Endothelial cell of umbilical vein (primary cell): Measurements from ENCODE around the gene SOX18. TPM values are rescaled to one million over a fixed set of nuclear protein-coding genes. Genes with fewer than 3 reads are reported as not detected.

Experiments used
- BruUV-seq: library from RNA; stranded (reverse); fragments of 400-500 nt; replicated peaks from 2 replicates; lab custom pipeline; 2021; lab: Mats Ljungman, UMichigan
- CTCF ChIA-PET: fragments of 300-600, 350-600 bp; sonication (Branson Sonifier 250); formaldehyde crosslinking; loops from one replicate; lab custom pipeline; 2021; ENCODE audit warnings: antibody characterized with exemption, inconsistent platforms; lab: Charles Lee
- POLR2A ChIA-PET: fragments of 300-600, 350-600 bp; sonication (Branson Sonifier 250); formaldehyde crosslinking; loops from one replicate; lab custom pipeline; 2021; ENCODE audit warnings: antibody characterized with exemption, inconsistent platforms; lab: Charles Lee
- DNase-seq: peaks from one replicate; pipeline ENCODE4 v3.0.0-alpha.2; 2011; ENCODE audit warnings: low read depth, low spot score
- FAIRE-seq: peaks from 2 replicates; lab custom pipeline; 2011; peaks lifted over from hg19 to GRCh38; lab: Jason Lieb, UNC
- H2AFZ ChIP-seq: 2 replicates; pipeline ENCODE4 v1.6.0; 2012; ENCODE audit warnings: low read depth, low read length, control low read depth, inconsistent platforms
- H3K27ac ChIP-seq: 2 replicates; pipeline ENCODE4 v1.5.1; 2011; ENCODE audit warnings: low read depth, mild to moderate bottlenecking, control low read depth, low read length, moderate library complexity; ENCODE audit not compliant: insufficient read depth
- H3K27me3 ChIP-seq, 2 experiments: 2 replicates each; pipeline versions ENCODE4 v1.6.0 to v1.6.1; 2011; ENCODE audit warnings: low read length in 2 of 2, mixed read lengths in 1 of 2; ENCODE audit not compliant: control insufficient read depth in 2 of 2, insufficient read depth in 2 of 2
- H3K36me3 ChIP-seq, 2 experiments: 2 replicates in 1 of 2; 3 replicates in 1 of 2; pipeline ENCODE4 v1.5.1; 2011; ENCODE audit warnings: low read length in 2 of 2, mild to moderate bottlenecking in 1 of 2, moderate library complexity in 1 of 2; ENCODE audit not compliant: control insufficient read depth in 2 of 2, insufficient read depth in 2 of 2; ENCODE audit errors: extremely low read depth in 1 of 2
- H3K4me1 ChIP-seq: 3 replicates; pipeline ENCODE4 v1.5.1; 2011; ENCODE audit warnings: mild to moderate bottlenecking, low read length; ENCODE audit not compliant: control insufficient read depth, insufficient read depth; ENCODE audit errors: extremely low read depth
- H3K4me2 ChIP-seq: 2 replicates; pipeline ENCODE4 v1.6.1; 2011; ENCODE audit warnings: low read length, control low read depth, mixed read lengths; ENCODE audit not compliant: insufficient read depth
- H3K4me3 ChIP-seq, 3 experiments: fragments of 200-600 bp in 1 of 3; sonication (generic), shearing (Covaris generic) in 1 of 3; replicated peaks in 1 of 3; 2 replicates each; pipeline ENCODE4 v1.5.1; 2011 to 2016; ENCODE audit warnings: control low read depth in 3 of 3, low read length in 3 of 3, mild to moderate bottlenecking in 2 of 3, inconsistent platforms in 1 of 3, low read depth in 1 of 3, moderate library complexity in 1 of 3; ENCODE audit not compliant: insufficient read depth in 1 of 3
- H3K79me2 ChIP-seq: 2 replicates; pipeline ENCODE4 v1.6.0; 2012; ENCODE audit warnings: low read length, inconsistent platforms; ENCODE audit not compliant: control insufficient read depth, insufficient read depth
- H3K9ac ChIP-seq: replicated peaks from 2 replicates; pipeline ENCODE3; 2011; ENCODE audit warnings: low read length, control low read depth; ENCODE audit not compliant: insufficient read depth; ENCODE audit errors: extremely low read depth
- H3K9me1 ChIP-seq: replicated peaks from 3 replicates; pipeline ENCODE4 v1.6.0; 2011; ENCODE audit warnings: mild to moderate bottlenecking, low read length; ENCODE audit not compliant: control insufficient read depth, insufficient read depth; ENCODE audit errors: extremely low read depth
- H3K9me3 ChIP-seq: replicated peaks from 2 replicates; pipeline ENCODE4 v1.5.1; 2012; ENCODE audit warnings: low read length, inconsistent platforms; ENCODE audit not compliant: control insufficient read depth, insufficient read depth
- H4K20me1 ChIP-seq: replicated peaks from 2 replicates; pipeline ENCODE3; 2011; ENCODE audit warnings: mild to moderate bottlenecking, low read length; ENCODE audit not compliant: control insufficient read depth, insufficient read depth; ENCODE audit errors: extremely low read depth
- CTCF ChIP-seq, 2 donors: IDR thresholded peaks; 1 replicate in 1 of 2; 2 replicates in 1 of 2; pipeline ENCODE4 v1.5.1; 2011; ENCODE audit warnings: low read length in 2 of 2, mild to moderate bottlenecking in 2 of 2, moderate library complexity in 2 of 2, control low read depth in 1 of 2, inconsistent platforms in 1 of 2, low read depth in 1 of 2; ENCODE audit not compliant: insufficient read depth in 1 of 2; ENCODE audit errors: extremely low read depth in 1 of 2
- EZH2 ChIP-seq: IDR thresholded peaks from 2 replicates; pipeline ENCODE4 v1.6.1; 2012; ENCODE audit warnings: borderline replicate concordance, low read depth, mild to moderate bottlenecking, moderate library complexity, low read length, inconsistent platforms; ENCODE audit not compliant: severe bottlenecking
- FOS ChIP-seq: IDR thresholded peaks from 2 replicates; pipeline ENCODE4 v1.6.1; 2011; ENCODE audit warnings: mild to moderate bottlenecking, low read length, moderate library complexity, borderline replicate concordance; ENCODE audit not compliant: insufficient read depth
- GATA2 ChIP-seq: IDR thresholded peaks from 2 replicates; pipeline ENCODE4 v1.7.0; 2011; ENCODE audit warnings: low read depth, mild to moderate bottlenecking, moderate library complexity, mixed read lengths, low read length; ENCODE audit not compliant: insufficient read length, insufficient read depth
- JUN ChIP-seq: IDR thresholded peaks from 2 replicates; pipeline ENCODE4 v1.6.1; 2011; ENCODE audit warnings: borderline replicate concordance, low read depth; ENCODE audit not compliant: insufficient read length, insufficient read depth
- MAX ChIP-seq: IDR thresholded peaks from 2 replicates; pipeline ENCODE4 v1.6.1; 2011; ENCODE audit not compliant: insufficient read depth, insufficient read length
- MYC ChIP-seq: IDR thresholded peaks from one replicate; pipeline ENCODE4 v1.6.1; 2011; ENCODE audit warnings: mild to moderate bottlenecking, low read depth, low read length
- POLR2A ChIP-seq: IDR thresholded peaks from 2 replicates; pipeline ENCODE4 v1.6.1; 2012; ENCODE audit warnings: low read depth, mild to moderate bottlenecking, control low read depth, low read length
- POLR2AphosphoS5 ChIP-seq: IDR thresholded peaks from 2 replicates; pipeline ENCODE4 v1.6.1; 2012; ENCODE audit warnings: low read depth, mild to moderate bottlenecking, control low read depth, low read length, moderate library complexity; ENCODE audit not compliant: insufficient read depth
- dilution Hi-C: fragments of 300-500 bp; cut with MboI; formaldehyde crosslinking; loops from one replicate; pipeline ENCODE4 v1.15.0; 2019; ENCODE audit warnings: low sequenced_read_pairs; ENCODE audit not compliant: extremely low pct_ligation_motif_present
- intact Hi-C: fragments of 100-400 bp; cut with micrococcal nuclease; formaldehyde crosslinking; loops from one replicate; pipeline ENCODE4 v1.10.0; 2022
- polyA plus RNA-seq, 4 experiments: library from polyadenylated mRNA; depleted of rRNA in 3 of 4; stranded (reverse) in 3 of 4; unstranded in 1 of 4; fragments of >200 nt; gene quantifications; 2 replicates each; pipeline versions ENCODE4 v1.2.1 to v1.2.3, GENCODE V29; 2011 to 2012; ENCODE audit warnings: missing spikeins in 1 of 4
- total RNA-seq: library from RNA; stranded (reverse); gene quantifications from 2 replicates; pipeline ENCODE4 v1.2.3, GENCODE V29; 2021

Gene SOX18
- total and polyA plus RNA-seq, 2 donors (not counting 3 experiments of a cell fraction or from before 2014, with no cell fraction given): 20.9 to 175 TPM

- Histone ChIP-seq H3K9ac (no peak overlapping the region), H3K4me3 (no peak overlapping the region), H3K9me3 (no peaks in the 10 kb centered on the region), H2AFZ (no peak overlapping the region), H4K20me1 (no peaks in the 10 kb centered on the region), H3K79me2 (peaks cover 6% of the 10 kb centered on the region), H3K36me3 (peaks cover 0 to 2% of the 10 kb centered on the region in 2 experiments), H3K4me1 (peaks cover 17% of the 10 kb centered on the region), H3K4me2 (no peak overlapping the region), H3K27ac (no peak overlapping the region), H3K9me1 (no peaks in the 10 kb centered on the region), H3K27me3 (no peaks in the 10 kb centered on the region)
- BruUV-seq: no TSS peak
- no peak for DNase-seq
- intact Hi-C loops: loop anchor here (10.0 kb wide), 1 partner anchor 58 kb away; no protein-coding TSS in a partner anchor
- dilution Hi-C loops: no loop called here
- CTCF ChIA-PET: interaction anchor here (0.8 to 1.4 kb wide), 2 partner anchors 16 to 28 kb away, joined by 3 to 5 read pairs; no protein-coding TSS in a partner anchor
- POLR2A ChIA-PET: no interaction called here
- no peak for FAIRE-seq
- TF ChIP-seq MYC: no peak
- TF ChIP-seq MAX: no peak
- TF ChIP-seq FOS: no peak
- TF ChIP-seq POLR2A: no peak
- TF ChIP-seq CTCF (IDR thresholded peaks at IDR 0.05; ENCODE audit: extremely low read depth in 1 of 2, insufficient read depth in 1 of 2, low read depth in 1 of 2, low read length in 2 of 2): no peak
- TF ChIP-seq GATA2: no peak
- TF ChIP-seq JUN: no peak
- TF ChIP-seq POLR2AphosphoS5: no peak
- TF ChIP-seq EZH2: no peak
Measured at GRCh38 chr20:64067005-64067632, 17.7 kb upstream of the SOX18 start.
